Stimulated activated CD4-positive, alpha-beta T cell treated with anti-CD3 and anti-CD28 coated beads, TNF-alpha, amount 100 ng/mL, for 24 hours (primary cell): ENCODE results near the gene DNAH14.
"Not testable (repeated sequence)": the region's sequence is repeated elsewhere in the genome, so short reads cannot be mapped to it uniquely, and the experiment has no call there.

Source experiments
- DNase-seq, 3 experiments: peaks; one replicate each; pipeline ENCODE4 v3.0.0-alpha.2; 2020; ENCODE audit warnings: low read depth in 3 of 3

DNAH14 gene

DNA sequence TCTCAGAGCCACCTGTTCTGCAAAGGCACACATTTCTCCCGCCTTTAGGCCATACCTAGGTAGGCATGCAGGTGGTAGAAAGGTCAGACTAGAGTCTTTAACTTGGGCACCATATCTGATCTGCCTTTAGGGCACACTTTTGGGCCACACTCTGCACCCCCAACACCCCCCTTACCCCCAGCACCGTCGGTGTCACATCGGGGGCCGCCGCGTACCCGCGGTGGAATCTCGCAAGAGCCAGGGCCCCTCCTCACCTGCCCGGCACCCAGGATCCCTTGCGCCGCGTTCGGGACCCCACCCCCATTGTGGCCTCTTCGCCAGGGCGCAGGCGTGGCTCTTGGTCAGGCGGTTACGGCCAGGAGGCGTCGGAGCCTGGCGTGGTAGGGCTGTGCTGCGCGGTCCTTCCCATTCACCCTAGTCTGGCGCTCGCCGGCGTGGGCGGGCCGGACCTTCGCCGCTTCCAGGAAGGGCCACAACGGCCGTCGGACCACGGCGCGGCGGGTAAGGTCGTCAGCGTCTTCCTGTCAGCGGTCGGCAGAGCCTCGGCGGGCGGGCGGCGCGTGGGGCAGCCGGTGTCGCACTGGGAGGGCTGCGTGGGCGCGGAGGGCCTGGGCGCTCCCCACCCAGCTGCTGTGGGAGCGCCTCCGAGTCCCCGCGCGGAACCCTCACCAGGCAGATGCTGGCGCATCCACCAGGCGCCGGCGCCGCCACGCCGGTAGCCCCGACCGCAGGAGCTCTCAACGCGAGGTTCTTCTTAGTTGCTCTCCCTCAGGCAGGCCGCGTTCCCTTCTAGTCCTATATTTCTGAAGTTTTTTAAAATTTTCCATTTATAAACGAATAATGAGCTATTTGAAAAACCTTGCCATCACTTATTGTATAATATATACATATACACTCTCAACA, at the start of gene DNAH14:
Gene DNAH14 (plus strand): TSS at position 341 of the 903 bp plus-strand sequence. CDS start 23,028 bp downstream, outside the sequence.
- peak in 2 of 3 experiments; percentile 2 to 12 for DNase-seq

DNA sequence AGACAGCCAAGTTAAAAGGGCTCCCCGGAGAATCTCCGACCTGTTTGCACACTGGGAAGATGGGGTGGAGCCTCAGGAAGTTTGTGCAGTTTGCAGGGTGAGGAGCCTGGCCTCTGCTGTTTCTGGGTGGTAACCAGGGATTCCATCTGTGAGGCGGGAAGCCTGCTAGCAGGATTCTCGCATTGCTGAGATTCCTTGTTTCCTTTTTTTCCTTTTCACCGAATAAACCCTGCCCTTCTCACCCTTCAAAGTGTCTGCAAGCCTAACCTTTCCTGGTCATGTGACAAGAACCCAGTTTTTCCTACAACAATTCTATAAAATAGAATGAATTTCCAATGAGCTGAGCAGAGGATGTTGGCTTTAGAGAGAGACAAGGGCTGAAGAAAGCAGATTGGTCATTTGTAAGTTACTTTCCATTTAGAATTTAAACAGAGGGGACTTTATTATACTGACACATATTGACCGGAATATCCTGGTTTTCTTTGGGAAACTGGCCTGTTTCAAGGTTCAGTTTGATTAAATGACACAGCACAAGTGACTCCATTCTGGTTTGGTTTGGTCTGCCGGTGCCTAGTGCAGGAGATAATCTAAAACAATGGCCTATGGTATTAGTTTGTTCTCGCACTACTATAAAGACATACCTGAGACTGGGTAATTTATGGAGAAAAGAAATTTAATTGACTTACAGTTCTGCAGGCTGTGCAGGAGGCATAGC, 48.7 kb upstream of the DNAH14 start:
- DNase-seq = no peak

DNA sequence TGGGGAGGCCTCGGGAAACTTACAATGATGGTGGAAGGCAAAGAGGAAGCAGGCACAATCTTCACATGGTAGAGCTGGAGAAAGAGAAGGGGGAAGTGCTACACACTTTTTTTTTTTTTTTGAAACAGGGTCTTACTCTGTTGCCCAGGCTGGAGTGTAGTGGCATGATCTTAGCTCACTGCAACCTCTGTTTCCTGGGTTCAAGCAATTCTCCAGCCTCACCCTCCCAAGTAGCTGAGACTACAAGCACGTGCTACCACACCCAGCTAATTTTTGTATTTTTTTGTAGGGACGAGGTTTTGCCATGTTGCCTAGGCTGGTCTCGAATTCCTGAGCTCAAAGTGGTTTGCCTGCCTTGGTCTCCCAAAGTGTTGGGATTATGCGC, 48.2 kb upstream of the DNAH14 start:
- DNase-seq = not testable (repeated sequence)

DNA sequence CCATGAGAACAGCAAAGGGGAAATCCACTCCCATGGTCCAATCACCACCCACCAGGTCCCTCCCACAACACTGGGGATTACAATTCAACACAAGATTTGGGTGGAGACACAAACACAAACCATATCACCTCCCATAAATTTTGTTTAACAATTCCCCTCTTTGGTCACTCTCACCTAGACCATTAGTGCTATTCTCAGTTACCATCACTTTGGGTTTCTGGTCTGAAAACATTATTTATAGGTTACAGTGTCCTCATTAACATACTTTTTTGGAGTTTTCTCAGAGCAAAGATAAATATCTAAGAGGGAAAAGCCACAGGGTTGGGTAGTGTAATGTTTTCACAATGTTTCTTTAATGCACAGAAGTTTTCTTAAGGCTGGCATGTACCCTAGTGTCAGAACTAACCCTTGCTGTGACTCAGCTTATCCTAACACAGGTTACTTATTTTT, 47.7 kb upstream of the DNAH14 start:
- DNase-seq = no peak

DNA sequence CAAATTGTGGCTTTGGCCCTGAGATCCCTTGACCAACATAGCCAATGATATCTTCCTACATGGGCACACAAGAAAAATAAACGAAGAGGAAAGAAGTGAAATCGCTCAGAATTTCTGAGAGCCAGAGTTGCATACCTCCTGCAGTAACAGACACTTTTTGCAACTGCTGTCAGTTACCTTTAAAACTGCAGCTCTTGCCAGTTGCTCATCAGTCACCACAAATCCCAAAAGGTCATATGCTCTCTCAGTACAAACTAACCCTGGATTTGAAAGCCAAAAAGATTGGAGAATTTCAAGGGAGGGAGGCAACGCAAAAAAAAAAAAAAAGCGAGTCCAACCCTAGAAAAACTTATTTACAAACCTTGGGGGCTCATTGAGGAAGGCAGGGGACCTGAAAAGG, 47.2 kb upstream of the DNAH14 start:
- no peak for DNase-seq

DNA sequence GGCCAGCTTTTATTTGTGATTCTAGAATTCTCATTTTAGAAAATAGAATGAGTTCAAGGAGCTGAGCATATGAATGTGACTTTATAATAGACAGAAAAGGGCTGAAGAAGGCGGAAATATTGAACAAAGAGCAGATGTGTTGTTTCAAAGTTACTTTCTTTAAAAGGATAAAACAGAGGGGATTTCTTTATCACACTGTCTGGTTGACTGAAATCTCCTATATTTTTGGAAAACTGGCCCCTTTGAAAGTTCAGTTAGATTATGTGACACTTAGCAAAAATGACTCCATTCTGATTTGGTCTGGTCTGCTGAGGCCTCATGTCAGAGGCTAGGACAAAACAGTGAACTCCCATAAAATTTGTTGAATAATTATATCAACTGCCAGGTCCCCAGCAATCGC, 46.4 kb upstream of the DNAH14 start:
- no peak for DNase-seq

DNA sequence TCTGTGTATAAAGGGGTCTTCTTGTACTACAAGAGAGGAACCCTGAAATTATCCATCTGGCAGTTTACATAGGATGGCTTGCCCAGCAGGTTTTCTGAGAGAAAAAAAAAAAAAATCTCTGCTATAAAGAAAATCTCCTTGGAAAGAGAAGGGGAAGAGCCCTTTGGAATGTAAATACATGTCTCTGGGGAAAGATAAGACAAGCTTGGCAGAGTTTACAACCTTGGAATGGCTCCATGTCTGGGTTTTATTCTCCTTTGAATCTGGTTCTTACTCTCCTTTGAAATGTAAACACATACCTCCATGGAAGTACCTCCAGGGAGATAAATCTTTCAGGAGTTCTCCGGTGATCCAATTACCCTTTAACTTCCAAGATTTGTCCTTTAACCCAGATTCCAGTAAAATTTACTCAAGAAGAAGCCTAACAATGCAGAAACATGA, 45.1 kb upstream of the DNAH14 start:
- no peak for DNase-seq

DNA sequence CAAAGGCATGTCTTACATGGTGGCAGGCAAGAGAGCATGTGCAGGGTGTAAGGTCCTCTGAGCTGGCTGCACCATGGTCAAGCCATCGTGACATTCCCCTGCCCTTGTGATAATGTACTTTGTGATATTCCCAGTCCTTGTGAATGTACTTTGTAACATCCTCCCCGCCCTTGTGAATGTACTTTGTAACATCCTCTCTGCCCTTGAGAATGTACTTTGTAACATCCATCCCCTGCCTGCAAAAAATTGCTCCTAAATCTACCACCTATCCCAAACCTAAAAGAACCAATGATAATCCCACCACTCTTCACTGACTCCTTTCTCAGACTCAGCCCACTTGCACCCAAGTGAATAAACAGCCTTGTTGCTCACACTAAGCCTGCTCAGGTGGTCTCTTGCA, 44.1 kb upstream of the DNAH14 start:
- DNase-seq = not testable (repeated sequence)

DNA sequence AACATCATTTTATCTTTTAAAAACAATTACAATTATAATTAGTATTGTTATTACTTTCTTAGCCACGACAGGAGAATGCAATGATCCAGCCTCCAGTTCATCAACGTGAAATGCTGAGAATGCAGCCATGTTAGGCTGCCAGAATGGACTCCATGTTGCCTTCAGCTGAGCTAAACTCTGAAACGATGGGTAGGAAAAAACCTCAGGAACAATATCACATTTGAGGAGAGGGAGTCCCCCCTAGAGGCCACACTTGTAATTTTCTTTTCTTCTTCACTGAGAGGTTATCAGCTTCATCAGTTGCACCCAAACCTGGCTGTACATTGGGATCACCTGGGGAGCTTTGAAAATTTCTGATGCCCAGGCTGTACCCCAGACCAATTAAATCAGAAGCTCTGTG, 34.6 kb upstream of the DNAH14 start:
- DNase-seq = no peak

DNA sequence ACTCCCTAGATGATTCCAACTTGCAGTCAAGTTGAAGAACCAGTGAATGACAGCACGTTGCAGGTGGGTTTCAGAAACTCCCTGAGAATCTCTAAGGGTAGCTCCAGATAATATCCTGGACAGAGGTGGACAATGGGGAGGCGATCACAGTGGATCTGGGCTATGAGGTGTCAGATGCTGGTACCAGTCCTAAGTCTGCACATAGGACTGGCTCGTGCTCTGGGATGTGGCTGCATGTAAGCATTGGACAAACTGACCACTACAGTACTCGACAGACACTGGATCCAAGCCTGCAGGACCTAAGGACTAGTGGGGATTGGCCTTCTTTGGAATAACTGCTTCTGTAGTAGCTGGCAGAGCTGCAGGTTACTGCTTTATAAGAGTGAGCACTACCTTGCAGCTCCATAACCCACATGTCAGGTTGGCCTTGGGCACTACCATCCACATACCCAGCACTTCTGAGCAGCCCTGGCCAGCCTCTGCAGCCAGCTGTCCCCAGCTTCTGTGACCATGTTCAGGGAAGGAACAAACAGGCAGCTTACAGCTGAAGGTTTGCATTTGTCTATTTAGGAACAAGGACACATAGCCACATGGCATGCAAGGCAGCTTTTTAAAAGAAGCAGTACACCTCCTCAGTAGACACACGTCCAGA, 33.2 kb upstream of the DNAH14 start:
- no peak for DNase-seq

DNA sequence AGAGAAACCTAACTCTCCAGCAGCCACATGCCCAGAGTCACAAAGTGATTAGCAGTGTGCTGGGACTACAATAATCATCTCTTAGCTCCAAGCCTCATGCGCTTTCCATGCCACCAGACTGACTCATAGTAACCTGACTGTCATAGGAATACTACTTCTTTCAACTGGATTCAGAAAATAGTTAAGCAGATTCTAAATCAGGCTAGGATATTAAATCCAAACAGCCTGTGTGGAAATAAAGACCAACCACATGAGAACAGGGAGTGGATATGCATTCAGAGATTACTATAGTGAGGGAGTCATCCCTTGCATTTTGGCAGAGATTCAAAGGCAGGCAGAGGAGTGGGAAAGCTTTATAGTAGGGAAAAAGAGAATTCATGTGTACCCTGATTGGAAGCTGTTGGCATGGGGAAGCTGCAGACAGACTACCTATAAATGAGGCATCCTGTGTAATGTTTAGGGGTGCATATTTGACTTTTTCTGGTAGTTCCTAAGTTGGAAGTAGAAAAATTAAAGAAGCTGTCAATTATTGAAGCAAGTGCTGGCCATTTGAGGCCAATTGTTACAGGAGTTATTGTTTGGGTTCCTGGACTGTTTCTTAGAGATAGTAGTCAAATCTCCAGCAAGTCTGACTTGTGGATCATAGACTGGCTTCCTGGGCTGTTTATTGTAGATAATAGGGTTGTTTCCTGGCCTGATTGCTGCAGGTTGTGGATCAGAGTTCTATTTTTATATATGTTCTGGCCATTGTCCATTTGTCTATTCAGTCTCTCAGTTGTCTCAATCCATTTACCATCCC, 31.7 kb upstream of the DNAH14 start:
- DNase-seq = no peak

DNA sequence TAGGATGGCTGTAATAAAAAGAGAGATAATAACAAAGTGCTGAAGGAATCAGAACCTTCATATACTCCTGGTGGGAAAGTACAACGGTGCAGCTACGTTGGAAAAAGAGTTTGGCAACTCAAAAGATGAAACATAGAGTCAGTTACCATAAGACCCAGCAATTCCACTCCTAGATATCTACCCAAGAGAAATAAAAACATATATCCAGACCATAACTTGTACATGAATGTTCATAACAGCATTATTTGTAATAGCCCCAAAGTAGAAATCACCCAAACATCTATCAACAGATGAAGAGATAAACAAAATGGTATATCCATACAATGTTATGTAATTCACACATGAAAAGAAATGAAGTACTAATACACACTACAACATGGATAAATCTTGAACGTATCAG, 30.5 kb upstream of the DNAH14 start:
- DNase-seq = no peak

DNA sequence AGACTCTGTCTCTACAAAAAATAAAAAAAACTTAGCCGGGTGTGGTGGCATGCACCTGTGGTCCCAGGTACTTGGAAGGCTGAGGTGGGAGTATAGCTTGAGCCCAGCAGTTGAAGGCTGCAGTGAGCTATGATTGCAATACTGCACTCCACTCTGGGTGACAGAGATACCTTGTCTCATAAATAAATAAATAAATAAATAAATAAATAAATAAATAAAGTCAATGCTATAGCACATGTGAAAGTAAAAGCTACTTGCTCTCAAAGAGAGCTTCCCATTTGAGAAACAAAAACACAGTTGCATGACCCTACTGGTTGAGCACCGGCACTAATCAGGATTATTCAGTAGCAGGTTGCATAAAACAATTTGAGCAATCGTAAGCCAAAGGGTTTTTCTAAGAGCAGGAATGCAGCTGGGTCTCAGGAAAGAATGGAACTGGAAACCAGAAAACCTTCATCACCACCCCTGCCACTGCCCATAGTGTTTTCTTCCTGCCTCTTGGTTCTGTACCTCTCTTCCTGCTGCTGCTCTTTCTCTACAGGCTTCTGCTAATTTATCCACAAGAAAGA, 29.3 kb upstream of the DNAH14 start:
- DNase-seq = no peak

DNA sequence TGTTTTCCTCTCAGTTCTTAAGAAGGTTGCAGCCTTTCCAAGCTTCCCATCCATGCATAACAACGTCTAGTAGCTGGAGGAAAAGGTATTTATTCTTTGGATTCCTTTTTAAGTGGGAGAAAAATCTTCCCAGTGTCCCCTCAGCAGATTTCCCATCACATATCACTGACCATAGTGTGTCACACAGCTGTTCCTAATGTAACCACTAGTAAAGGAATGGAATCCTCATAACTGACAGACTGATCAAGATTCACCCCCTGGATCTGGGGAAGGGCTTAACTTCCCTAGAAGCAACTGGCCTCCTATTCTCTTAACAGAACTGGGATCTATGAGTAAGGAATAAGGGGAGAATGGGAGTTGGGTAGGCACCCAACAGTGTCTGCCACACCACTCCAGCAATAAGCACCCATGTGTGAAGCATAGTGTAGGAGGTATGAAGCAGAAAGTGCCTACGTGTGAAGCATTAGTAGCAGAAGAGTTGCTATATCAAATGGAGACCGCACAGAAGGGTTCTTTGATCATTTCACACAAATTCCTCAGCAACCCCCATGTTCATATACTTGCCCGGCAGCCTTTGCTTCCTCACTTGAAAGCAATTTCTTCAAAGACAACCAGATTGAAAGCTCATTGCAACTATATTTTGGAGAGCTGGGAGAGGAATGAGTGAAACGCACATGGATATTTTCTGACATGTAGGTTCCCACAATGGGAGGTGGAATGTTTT, 28.2 kb upstream of the DNAH14 start:
- no peak for DNase-seq

DNA sequence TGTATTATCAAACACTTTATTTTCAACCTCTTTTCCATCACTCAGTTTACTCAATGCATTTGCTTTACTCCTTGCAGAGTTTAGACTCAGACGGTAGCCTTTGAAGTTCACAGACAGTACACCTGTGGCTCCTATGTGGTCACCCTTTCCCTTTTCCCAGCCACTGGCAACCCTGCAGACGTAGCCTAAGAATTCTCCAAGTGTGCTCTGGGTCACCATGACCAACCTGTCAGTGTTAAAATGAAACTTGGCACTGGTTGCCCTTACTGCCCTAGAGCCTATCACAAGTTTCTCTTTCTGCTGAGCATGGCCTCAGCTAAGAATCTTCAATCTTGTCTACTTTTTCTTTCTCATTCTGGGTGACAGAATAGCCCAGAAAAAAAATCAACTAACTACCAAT, 25.5 kb upstream of the DNAH14 start:
- DNase-seq = no peak

DNA sequence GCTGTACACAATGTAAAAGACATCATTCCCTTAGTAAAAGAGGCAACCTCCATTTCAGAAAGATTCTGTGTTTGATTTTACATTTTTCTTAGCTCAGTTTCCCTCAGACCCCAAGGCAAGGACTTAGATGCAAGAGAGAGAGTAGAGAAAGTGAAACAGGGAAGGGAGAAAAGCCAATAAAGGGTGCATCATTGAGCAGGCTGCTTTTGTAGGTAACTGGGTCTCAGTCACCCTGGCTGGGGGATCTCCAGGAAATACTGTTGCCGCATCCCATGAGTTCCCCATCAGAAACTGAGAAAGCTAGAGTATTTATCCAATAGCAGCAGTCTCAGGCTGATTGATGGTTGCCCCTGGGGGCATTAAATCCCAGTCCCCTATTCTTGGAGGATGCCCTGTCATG, 23.1 kb upstream of the DNAH14 start:
- DNase-seq = no peak

DNA sequence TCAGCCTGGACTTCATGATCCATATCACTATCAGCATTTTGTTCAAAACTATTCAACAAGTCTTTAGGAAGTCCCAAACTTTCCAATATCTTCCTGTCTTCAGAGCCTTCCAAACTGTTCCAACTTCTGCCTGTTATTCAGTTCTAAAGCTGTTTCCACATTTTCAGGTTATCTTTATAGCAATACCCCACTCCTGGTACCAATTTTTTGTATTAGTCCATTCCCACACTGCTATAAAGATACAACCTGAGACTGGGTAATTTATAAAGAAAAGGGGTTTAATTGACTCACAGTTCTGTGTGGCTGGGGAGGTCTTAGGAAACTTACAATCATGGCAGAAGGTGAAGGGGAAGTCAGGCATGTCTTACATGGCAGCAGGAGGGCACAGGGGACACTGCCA, 18.3 kb upstream of the DNAH14 start:
- no peak for DNase-seq

DNA sequence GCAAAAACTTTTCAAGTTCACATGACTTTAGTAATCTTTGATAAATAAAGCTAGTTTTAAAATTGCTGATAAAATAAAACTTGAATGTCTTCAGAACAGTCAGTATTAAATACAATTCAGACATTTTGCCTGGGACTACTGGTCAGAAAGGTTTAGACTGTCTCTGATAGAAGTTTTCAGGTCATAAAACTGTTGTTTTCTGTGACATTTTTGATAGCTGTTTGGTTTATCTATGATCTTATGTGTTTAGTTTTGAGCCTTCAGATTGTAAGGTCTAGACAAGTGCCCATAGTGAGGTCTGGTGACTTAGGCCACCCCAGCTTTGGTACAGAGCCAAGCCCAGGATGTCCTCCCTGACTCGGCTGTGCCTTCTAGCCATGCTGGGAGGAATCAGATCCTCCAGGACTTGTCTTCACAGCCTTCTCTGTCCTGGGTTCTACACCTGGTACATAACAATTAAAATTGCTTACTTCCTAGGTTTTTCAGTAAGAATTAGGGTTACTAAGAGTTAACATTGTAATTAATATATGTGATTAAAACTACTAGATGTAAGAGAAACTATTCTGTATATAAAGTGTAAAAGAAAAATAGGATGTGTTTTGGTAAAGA, 15.1 kb upstream of the DNAH14 start:
- DNase-seq = no peak

DNA sequence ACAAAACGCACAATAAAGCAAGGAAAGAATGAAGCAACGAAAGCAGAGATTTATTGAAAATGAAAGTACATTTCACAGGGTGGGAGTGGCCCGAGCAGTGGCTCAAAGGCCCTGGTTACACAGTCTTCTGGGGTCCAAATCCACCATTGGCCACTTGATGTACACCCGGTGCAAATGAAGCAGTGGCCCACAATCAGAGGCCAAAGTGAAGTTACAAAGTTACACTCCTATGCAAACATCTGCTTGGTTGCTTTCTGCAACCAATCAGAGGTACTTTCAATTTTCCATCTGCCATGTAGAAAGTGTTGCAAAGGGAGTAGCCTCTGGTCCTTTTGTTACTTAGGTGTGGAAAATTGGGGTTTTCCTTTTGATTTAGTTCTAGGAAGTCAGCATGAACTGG, 10.0 kb upstream of the DNAH14 start:
- no peak for DNase-seq

DNA sequence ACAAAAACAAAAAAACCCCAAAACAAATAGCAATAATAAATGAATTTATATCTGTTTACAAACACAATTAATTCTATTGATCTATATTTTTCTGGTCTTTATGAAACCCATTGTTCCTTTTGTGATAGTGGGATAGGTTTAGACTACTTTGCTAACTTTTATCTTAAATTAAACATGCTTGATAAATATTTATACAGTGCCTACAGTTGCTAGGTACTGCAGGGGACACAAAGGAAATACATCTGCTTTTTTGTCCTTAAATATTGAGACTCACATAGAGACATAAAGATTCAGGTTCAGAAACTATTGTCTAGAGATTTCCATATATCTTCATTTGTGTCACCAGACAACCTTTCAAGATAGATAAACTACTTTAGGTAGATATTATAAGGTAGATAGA, 8.5 kb upstream of the DNAH14 start:
- DNase-seq = no peak
